ENCODE results near the gene CNNM1. TPM values are rescaled to one million over a fixed set of nuclear protein-coding genes. Genes with fewer than 3 reads are reported as not detected.

CNNM1 gene
- total and polyA plus RNA-seq, 2 donors (not counting 3 experiments of a cell fraction or from before 2014, with no cell fraction given), result not detected

DNA sequence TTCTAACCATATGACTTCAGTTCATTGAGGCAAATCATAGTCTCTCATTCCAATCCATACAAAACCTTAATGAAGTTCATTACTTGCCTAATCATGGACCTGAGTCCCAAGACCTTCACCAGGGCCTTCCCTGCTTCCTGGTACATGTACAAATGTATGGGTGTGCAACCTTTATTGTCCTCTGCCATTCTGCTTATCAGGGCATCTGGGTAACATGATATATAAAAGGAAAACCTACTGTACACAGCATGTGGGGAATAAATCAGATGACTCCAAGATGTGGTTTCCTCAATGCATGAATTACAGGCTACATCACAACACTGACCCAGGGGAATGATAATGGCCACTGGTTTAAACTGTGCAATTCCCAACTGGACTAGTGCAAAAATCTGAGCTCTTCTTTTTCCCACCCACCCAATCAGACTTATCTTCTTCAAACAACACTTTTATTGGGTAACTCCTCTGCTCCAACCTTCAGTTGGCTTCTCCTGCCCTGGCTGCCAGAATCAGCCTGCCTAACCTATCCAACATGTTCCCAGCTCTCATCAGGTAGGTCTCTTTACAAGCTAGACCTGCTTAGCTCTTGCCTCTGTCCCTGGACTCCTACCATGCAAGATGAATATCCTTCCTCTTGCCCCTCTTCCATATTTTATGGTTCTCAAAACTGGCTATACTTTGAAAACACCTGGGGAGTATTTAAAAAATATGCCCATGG is 89.9 kb downstream of the CNNM1 start:
- H3K27ac ChIP-seq (ENCODE audit: insufficient read depth, low read depth, low read length), result no peak overlapping the region
- no peaks in the 10 kb centered on the region for H4K20me1 ChIP-seq (replicated peaks; ENCODE audit: control insufficient read depth, extremely low read depth, insufficient read depth, low read length)
- DNase-seq (ENCODE audit: low read depth, low spot score), result no peak
- intact Hi-C loops (cut with micrococcal nuclease) (no loop called here), dilution Hi-C loops (cut with MboI; ENCODE audit: extremely low pct_ligation_motif_present, low sequenced_read_pairs) (no loop called here)
- no peak overlapping the region for H3K4me3 ChIP-seq (replicated peaks in 1 of 3; ENCODE audit: insufficient read depth in 1 of 3, low read depth in 1 of 3, low read length in 3 of 3)
- ChIA-PET POLR2A (no interaction called here), CTCF (interaction anchor here (0.7 to 1.3 kb wide), 2 partner anchors 17 to 147 kb away, joined by 3 read pairs; no protein-coding TSS in a partner anchor)
- no peak overlapping the region for H3K9ac ChIP-seq (replicated peaks; ENCODE audit: extremely low read depth, insufficient read depth, low read length)
- no peaks in the 10 kb centered on the region for H3K9me3 ChIP-seq (replicated peaks; ENCODE audit: control insufficient read depth, insufficient read depth, low read length)
- no peak overlapping the region for H2AFZ ChIP-seq (ENCODE audit: low read depth, low read length)
- H3K36me3 ChIP-seq (ENCODE audit: control insufficient read depth in 2 of 2, extremely low read depth in 1 of 2, insufficient read depth in 2 of 2, low read length in 2 of 2), result peaks cover 0 to 7% of the 10 kb centered on the region in 2 experiments
- no peak overlapping the region for H3K4me2 ChIP-seq (ENCODE audit: insufficient read depth, low read length)
- no peaks in the 10 kb centered on the region for H3K79me2 ChIP-seq (ENCODE audit: control insufficient read depth, insufficient read depth, low read length)
- no TSS peak for BruUV-seq (replicated peaks)
- H3K4me1 ChIP-seq (ENCODE audit: control insufficient read depth, extremely low read depth, insufficient read depth, low read length), result no peaks in the 10 kb centered on the region
- no peaks in the 10 kb centered on the region for H3K27me3 ChIP-seq (ENCODE audit: control insufficient read depth in 2 of 2, insufficient read depth in 2 of 2, low read length in 2 of 2)
- no peak for FAIRE-seq
- no peaks in the 10 kb centered on the region for H3K9me1 ChIP-seq (replicated peaks; ENCODE audit: control insufficient read depth, extremely low read depth, insufficient read depth, low read length)
- TF ChIP-seq JUN (IDR thresholded peaks at IDR 0.05; ENCODE audit: borderline replicate concordance, insufficient read depth, insufficient read length, low read depth) (no peak), POLR2AphosphoS5 (IDR thresholded peaks at IDR 0.05; ENCODE audit: insufficient read depth, low read depth, low read length) (no peak), GATA2 (IDR thresholded peaks at IDR 0.05; ENCODE audit: insufficient read depth, insufficient read length, low read depth, low read length) (no peak), POLR2A (IDR thresholded peaks at IDR 0.05; ENCODE audit: low read depth, low read length) (no peak), MYC (IDR thresholded peaks at IDR 0.05; ENCODE audit: low read depth, low read length) (no peak), FOS (IDR thresholded peaks at IDR 0.05; ENCODE audit: borderline replicate concordance, insufficient read depth, low read length) (no peak), EZH2 (IDR thresholded peaks at IDR 0.05; ENCODE audit: borderline replicate concordance, low read depth, low read length, severe bottlenecking) (no peak)
- TF ChIP-seq, protein P1, sequence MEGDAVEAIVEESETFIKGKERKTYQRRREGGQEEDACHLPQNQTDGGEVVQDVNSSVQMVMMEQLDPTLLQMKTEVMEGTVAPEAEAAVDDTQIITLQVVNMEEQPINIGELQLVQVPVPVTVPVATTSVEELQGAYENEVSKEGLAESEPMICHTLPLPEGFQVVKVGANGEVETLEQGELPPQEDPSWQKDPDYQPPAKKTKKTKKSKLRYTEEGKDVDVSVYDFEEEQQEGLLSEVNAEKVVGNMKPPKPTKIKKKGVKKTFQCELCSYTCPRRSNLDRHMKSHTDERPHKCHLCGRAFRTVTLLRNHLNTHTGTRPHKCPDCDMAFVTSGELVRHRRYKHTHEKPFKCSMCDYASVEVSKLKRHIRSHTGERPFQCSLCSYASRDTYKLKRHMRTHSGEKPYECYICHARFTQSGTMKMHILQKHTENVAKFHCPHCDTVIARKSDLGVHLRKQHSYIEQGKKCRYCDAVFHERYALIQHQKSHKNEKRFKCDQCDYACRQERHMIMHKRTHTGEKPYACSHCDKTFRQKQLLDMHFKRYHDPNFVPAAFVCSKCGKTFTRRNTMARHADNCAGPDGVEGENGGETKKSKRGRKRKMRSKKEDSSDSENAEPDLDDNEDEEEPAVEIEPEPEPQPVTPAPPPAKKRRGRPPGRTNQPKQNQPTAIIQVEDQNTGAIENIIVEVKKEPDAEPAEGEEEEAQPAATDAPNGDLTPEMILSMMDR (IDR thresholded peaks at IDR 0.05; ENCODE audit: extremely low read depth in 1 of 2, insufficient read depth in 1 of 2, low read depth in 1 of 2, low read length in 2 of 2), result no peak
- TF ChIP-seq, protein P2, sequence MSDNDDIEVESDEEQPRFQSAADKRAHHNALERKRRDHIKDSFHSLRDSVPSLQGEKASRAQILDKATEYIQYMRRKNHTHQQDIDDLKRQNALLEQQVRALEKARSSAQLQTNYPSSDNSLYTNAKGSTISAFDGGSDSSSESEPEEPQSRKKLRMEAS (IDR thresholded peaks at IDR 0.05; ENCODE audit: insufficient read depth, insufficient read length), result no peak

Measured in endothelial cell of umbilical vein (primary cell).